HG02571 (cell line): ENCODE results near the gene RNF222.
"Not testable (repeated sequence)": the region's sequence is repeated elsewhere in the genome, so short reads cannot be mapped to it uniquely, and the experiment has no call there.

ENCODE experiments used
- ATAC-seq: cut with Tn5 transposase; IDR thresholded peaks from one replicate; pipeline ENCODE4 v1.9.1; 2021; ENCODE audit warnings: mild to moderate bottlenecking, moderate library complexity; ENCODE audit not compliant: unreplicated experiment

Gene RNF222

DNA sequence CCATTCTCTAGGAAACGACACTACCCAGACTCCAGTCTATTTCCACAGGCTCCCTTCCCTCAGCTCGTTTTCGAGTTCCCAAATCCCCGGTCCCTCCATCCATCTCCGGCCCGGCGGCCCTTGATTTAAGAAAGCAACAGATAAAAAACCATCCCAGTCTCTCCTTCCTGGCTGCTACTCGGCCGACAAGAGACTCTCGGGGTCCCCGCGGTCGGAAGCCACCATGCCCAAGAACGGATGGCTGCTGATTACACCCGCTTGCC lies 14.8 kb downstream of the RNF222 start:
- ATAC-seq, result peak; percentile 3

DNA sequence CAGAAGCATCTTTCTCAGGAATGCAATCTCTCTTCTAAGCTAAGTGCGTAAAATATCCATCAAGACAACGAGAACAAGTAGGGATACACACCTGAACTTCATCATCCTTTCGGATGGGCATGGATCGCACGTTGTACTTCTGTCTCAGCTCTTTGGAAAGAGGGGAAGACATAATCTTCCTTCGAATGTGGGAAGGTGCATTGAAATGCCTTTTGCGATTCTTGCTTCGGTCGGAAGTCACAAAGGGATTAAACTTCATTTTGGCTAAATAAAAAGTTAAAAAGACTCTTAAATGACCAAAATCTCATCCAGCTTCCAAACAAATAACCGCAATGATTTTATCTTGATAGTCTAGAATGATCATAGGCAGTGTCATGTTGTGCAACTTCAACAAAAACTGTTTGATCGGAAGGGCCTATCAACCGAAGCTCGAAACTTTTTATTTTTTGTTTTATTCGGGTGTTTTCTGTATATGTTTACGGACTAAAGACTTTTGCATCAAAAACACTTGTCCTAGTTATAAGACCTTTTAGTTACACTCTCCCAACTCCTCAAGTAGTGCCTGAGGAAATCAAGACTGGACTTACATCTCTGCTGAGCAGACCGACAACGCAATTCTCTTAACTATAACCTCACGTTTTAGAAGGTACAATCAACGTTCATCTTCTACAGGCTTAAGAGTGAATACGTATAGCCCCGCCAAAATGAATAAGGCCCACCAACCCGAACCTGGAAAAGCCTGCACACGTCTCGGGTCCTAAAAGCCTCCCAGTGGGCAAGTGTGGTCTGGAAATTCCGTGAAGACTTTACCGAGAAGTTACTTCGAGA lies 15.4 kb downstream of the RNF222 start:
- no peak for ATAC-seq

DNA sequence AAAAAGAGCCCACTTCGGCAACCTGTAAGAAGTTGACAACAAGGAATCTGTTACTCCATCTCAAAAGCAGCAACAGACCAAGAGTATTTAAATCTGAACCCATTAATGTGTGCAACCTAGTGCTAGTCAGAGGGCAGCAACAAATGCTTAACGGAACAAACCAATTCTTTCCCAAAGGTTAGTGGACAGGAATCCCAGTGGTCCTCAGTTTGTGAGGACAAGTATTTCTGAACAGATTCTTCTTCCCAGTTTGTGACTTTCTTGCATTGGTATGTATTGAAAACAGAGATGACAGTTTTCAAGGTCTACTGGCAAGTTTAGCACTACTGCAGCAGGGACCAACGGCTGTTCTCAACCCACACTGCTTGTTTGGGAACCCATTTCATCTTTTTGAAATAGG lies 17.6 kb downstream of the RNF222 start:
- no peak for ATAC-seq

DNA sequence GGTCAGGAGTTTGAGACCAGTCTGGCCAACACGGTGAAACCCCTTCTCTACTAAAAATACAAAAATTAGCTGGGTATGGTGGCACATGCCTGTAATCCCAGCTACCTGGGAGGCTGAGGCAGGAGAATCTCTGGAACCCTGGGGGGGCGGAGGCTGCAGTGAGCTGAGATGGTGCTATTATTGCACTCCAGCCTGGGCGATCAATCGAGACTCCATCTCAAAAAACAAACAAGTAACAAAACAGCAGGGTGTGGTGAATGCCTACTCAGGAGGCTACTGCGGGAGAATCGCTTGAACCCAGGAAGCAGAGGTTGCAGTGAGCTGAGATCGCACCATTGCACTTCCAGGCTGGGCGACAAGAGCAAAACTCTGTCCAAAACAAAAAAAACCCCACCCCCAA lies 19.5 kb downstream of the RNF222 start:
- not testable (repeated sequence) for ATAC-seq

DNA sequence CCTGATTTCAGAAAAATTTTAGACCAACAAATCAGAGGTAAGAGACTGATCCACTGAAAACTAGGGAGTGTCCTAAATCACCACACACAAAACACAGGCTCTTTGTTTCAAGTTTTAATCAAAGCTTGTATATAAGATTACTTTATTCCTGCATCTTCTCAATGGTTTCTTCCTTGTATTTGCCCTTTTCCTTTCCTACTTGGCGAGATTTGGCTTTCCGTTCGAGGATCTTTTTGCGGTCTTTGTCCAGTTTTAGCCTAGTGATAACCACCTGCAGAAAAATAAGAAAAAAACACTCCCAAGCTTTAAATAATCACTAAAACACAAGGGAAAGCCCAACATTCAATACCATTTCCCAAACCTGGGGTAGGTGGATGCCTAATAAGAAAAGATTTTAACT lies 20.2 kb downstream of the RNF222 start:
- ATAC-seq, result no peak

DNA sequence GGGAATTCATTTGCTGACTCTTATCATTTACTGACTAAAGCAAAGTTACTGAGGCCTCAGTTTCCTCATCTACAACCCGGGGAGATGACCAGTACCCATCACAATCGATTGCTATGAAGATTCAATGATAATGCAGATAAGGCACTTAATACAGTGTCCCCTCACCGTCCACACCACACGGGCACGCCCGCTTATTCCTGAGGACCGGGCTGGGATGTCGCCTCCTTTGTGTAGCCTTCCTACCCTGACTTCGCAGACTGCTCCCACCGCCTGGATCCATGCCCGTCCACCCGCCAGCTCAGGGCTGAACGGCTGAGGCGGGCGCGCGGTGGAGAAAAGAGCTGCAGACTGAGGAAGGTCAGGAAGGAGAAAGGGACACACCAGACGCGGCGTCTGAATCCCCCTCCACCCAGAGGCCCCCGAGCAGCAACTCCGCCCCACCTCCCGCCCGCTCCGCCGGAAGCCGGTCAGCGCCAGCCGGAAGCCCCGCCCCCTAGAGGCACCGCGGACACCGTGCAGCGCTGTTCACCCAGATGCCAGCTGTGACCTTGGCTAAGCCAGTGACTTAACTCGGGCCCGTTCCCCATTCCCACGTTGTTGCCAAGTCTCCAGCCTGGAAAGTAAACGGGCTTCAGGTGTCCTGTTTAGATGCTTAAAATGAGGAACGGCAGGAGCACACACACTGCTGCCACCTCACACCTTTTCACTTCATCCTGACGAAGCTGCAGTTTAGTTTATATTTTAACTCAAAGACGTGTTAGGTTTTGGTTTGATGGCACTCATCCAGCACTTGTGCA lies 21.2 kb downstream of the RNF222 start, which contains the start of gene KRABD2:
Gene KRABD2 (minus strand): TSS at position 434 of the 797 bp plus-strand sequence.
- ATAC-seq, result peak; percentile 74

DNA sequence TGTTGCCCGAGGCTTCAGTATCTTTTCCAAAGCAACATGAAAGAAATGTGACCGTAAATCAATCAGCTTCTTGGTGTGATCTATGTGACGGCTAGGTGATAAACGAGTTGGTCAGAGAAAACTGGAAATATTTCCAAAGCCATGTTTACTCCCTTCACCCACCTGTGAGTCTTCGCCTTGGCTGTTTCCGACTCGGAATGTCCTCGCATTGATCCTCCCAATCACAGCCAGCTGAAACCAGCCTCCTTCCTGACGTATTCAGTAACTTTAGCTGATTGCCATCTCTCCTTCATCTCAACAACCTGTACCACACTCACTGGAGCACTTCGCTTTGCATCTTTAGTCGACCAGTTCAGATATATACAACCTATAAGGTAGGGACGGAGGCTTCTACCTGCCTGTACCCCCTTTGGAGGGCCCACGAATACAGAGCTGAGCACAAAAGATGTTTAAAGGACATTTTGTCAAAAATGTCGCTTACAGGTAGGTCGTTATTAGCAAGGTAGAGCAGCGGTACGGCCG lies 21.8 kb downstream of the RNF222 start:
- ATAC-seq, result no peak

DNA sequence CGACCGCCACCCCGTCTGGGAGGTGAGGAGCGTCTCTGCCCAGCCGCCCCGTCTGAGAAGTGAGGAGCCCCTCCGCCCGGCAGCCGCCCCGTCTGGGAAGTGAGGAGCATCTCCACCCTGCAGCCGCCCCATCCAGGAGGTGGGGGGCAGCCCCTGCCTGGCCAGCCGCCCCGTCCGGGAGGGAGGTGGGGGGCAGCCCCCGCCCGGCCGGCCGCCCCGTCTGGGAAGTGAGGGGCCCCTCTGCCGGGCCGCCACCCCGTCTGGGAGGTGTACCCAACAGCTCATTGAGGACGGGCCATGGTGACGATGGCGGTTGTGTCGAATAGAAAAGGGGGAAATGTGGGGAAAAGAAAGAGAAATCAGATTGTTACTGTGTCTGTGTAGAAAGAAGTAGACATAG lies 23.8 kb downstream of the RNF222 start:
- ATAC-seq, result not testable (repeated sequence)

DNA sequence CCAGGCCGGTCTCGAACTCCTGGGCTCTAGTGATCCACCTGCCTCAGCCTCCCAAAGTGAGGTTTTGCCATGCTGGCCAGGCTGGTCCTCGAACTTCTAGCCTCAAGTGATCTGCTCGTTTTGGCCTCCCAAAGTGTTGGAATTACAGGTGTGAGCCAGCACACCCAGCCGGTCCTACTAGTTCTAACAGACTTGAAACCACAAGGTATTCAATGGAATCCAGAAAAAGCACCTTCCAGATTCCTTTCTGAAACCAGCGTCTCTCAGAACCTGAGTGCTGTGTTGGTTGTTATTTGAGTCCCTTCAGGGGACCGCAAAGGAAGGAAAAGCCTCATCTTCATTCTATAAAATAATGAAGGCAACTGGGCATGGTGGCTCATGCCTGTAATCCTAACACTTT lies 25.2 kb downstream of the RNF222 start:
- no peak for ATAC-seq

DNA sequence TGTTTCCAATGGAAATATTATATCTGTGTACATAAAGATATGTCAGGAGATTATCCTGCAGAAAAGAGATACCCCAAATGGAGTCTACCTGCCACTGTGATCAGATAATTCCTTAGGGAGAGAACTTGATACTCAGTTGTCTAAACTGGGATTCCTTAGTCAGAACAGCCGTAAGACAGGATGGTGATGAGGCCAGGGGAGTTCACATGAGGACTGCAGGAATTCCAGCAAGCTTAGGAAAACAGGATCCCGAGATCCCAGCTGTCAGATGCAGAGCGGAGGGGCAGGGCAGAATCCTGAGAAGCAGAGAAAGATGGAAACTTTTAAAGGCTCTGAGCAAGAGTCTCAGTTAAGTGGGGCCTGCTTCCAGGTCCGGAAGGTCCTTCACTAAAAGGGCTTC lies 25.8 kb downstream of the RNF222 start:
- ATAC-seq, result no peak

DNA sequence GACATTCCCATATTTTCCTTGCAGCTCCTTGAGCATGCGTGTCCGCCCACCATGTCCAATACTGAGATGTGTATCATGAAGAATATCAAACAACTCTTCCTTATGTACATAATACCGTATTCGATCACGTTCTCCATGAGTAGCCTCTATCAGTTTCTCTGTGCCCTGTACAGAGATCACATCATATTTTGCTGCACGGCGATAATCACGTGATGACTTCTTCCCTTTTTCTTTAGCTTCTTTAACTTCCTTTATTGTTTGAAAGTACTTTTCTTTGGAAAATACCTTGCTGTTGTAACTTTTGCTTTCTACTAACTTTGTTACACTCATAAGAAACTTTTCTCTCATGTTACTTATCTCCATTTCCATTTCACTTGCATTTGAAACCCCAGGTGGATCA lies 27.7 kb downstream of the RNF222 start:
- no peak for ATAC-seq

DNA sequence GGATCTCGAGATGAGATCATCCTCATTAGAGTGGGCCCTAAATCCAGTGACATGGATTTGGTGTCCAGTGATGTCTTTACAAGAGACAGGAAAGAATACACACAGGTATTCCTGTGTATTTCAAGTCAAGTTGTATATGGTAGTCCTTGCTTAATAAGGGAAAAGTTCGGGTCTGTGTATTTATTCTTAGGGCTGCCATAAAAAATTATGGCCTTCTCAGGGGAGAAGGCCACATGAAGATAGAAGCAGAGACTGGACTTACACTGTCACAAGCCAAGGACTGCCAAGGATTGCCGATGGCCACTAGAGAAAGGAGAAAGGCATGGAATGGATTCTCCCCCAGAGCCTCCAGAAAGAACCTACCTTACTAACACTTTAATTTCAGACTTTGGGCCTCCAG lies 29.4 kb downstream of the RNF222 start:
- no peak for ATAC-seq

DNA sequence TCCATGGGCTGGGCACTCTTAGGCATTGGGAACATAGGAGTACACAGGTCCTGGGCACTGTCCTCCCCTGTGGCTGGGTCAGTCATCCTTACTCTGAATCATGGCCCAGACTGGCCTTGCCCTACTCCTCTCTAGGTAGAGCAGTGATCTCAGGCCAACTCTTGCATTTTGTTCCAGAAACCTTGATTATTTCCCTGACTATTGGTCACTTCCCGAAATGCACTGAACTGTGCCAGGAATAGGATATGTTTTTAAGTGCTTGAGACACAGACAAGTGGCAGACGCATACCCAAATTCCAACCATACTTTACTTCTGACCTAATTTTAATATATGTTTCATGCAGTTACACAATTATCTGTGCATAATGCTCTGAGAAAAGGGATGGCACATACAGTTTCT lies 31.4 kb downstream of the RNF222 start:
- ATAC-seq, result no peak

DNA sequence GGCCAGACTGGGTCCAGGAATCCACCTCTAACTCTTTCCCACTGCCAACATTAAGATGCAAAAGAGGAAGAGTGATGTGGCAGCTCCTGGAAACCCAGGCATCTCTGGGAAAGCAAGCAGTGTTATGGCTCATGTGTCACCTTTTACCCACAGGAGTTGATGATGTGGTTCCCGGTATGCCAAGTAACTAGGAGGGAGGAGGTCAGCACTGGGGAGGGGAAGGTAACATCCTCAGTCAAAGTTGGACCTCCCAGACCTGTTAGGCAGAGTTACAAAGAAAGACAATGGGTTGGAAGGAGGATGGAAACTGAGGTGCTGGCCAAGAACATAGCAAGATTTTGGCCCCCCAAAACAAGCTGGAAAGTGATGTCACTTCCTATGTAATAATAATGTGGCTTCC lies 32.5 kb downstream of the RNF222 start:
- no peak for ATAC-seq

DNA sequence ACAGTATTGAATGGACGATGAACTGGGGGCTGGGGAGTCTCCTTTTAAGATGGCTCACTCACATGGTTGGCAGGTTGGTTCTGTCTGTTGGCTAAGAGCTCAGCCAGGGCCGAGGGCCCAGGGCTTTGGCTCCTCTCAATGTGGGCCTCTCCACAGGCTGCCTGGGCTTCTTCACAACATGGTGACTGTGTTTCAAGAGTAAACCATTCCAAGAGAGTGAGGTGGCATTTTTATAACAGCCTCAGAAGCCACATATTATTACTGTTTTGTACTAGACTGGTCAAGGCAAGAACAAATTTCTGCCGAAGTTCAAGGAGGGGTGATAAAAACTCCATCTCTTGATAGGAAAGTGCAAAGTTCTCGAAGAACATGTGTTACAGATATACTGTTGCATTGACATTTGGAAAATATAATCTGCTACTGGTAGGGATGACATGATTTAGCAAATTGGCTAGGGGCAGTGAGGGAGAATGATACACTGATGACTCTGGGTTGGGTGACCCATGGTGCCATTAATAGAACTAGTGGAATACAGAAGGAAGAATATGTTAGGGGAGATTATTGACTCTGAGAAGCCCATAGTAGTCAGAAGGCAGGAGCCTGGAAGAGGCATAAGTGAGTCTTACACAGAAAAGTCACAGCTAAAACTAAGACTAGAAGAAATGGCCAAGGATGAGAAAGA lies 34.8 kb downstream of the RNF222 start:
- no peak for ATAC-seq

DNA sequence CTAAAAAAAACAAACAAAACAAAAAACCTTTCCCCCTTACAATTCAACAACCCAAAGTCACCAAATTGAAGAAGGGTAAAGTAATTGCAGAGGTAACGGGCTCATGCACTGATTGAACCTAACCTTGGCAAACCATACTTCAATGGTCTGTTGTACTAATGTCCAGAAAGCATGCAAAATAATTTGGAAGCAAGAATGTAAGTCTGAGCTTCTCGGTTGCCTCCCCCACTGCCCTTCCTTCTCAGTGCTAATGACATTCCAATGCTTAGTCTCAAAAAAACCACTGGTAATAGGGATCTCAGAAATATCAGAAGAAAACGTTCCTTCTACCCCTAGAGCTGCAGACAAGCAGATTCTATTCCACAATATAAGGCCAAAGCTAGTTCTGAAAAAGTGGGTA lies 36.9 kb downstream of the RNF222 start:
- ATAC-seq, result no peak

DNA sequence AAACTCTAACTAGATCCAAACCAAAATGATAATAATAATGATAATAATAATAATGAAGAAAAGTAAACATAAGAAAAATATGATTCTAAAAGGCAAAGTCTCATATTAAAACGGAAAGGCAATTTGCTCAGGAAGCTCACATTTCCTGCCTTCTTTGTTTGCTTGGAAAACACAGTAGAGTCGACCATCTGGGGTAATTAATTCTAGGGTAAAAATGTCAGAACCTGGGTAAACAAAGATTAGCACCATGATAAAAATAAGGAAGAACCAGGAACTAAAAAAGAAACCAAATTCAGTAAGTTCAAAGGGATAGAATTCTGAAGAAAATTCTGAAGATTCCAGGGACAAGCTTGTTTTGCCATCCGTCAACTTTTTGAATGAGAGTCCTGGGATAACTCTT lies 37.4 kb downstream of the RNF222 start:
- no peak for ATAC-seq

DNA sequence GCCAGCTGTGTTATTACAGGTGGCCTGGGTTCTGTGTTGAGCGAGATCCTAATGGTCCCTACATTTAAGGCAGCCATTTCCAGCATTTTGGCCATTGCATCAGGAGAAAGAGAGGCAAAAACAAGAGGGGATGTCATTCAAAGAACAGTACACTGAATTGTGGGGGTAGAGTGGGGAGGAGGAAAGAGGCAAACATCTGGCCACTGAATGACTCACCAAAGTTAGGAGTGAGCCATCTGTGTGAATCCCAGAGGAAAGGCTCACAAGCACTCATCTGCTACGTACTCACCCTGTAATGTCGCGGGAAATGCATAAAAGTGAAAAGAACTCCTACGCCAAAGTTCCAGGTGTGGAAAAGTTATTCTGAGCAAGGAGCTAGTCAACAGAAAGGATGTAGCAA lies 37.9 kb downstream of the RNF222 start:
- ATAC-seq, result no peak

DNA sequence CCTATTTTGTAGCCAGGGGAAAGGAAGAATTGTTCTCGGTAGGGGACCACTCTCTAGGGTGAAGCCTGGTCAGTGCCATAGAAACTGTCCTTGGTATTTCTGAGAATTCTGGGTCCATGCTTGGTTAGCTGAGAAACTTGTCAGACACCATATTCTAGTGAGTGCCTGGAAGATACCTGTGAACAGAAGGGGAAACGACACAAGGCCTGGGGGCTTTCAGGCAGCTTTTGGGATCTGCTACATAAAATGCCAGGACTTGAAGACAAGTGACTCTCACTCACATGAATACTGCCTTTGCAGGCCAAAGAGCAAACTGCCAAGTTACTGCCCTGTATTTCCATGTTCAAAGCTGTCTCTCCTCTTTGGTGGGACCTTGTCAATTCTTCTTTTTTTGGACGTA lies 39.7 kb downstream of the RNF222 start:
- ATAC-seq, result no peak

DNA sequence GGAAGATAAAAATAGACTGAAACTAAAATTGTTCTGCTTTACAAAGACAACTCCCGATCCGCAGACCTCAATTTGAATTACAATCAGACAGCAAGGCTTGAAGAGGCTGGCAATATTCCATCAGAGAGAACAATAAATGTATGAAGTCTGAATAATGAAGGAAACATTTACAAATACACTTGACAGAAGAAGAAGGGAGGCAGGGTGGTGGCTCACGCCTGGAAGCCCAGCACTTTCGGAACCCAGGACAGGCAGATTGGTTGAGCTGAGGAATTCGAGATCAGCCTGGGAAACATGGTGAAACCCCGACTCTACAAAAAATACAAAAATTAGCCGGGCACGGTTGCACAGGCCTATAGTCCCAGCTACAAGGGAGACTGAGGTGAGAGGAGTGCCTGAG lies 43.4 kb downstream of the RNF222 start:
- no peak for ATAC-seq

DNA sequence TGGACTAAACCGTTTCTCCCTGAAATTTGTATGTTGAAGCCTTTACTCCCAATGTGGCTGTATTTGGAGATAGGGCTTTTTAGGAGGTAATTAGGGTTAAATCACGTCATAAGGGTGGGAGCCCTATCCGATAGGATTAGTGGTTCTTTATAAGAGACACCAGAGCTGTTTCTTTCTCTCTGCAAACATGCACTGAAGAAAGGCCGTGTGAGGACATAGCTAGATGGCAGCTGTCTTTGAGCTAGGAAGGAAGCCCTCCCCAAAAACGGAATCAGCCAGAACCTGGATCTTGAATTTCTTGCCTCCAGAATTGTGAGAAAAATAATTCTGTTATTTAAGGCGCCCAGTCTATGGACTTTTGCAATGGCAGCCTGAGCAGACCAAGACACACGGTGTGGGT lies 43.9 kb downstream of the RNF222 start:
- ATAC-seq, result no peak

DNA sequence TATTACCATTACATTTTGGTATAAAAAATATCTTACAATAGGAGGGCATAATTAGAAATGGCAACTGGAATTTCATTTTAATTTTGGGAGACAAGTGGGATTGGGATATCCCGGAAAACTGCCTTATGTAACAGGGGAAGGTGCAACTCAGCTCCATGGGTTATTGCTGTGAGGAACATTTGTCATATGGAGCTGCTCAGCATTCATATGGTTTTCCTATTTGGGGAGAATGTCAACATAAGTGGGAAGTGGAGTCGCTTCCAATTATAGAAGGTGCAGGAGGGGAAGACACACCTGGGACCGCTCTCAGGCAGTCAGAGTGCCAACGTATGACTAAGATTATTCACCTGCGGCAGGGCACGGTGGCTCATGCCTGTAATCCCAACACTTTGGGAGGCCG lies 47.3 kb downstream of the RNF222 start:
- ATAC-seq, result no peak
